ENCODE measurements around the gene NACC2.

Gene NACC2

DNA sequence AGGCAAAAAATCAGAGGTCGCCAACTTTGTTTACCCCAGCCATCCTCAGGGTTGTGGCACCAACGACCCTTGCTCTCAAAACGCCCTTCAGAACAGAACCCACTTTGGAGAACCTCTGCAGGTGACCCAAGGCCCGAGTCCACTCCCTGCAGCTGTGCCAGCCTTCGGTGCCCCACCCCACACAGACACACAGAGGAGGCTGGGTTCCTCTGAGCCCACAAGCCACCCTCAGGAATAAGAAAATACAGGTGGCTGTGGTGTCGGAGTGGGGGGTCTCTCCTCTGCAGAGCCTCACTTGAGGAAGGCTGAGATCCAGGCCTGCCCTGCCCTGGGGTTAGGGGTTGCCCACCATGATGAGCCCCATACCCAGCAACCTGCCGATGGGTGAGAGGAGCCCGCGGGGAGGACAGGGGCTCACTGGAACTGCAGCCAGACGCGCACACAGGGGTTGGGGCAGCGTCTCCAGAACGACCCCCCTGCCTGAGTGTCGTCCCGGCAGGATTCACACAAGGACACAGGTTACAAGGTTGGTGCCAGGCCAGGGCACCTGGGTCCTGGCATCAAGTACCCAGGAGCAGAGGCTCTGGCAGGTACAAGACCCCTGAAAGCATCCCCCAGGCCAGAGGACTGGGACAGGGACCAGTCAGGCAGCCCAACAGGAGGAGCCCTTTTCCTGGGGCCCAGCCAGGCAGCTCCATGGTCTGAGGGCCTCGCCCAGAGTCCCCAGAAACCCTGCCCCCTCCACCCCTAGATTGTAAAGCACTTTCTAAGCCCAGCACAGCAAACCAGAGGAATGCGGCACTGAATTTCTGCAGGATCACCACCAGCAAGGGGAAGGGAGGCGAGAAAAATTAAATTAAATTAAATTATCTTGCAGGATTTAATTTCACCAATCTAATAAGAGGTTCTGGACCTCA is 40.0 kb downstream of the NACC2 start:
- FAIRE-seq: no peak

GRCh38 chr9:136054146-136054545 is 40.9 kb downstream of the NACC2 start:
- FAIRE-seq: no peak

DNA sequence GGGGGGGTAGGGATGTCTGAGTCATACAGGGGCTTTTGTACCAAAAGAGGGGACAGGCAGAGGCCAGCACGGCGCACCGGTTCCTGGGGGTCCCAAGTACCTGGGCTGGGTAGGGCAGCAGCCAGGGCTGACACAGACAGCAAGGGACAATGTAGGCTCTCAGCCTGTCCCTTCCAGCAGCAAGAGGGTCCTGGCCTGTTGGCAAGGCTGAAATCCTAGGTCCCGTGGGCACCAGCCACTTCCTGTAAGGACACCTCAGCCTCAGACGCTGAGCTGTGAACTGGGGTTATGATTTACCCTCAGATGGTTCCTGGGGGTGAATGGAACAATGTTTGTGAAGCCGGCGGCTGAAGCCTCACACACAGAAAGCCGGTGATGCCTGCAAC is 41.3 kb downstream of the NACC2 start:
- FAIRE-seq: no peak

GRCh38 chr9:136052991-136053756 is 41.9 kb downstream of the NACC2 start:
- no peak for FAIRE-seq

GRCh38 chr9:136052472-136052880 is 42.6 kb downstream of the NACC2 start:
- FAIRE-seq: no peak

DNA sequence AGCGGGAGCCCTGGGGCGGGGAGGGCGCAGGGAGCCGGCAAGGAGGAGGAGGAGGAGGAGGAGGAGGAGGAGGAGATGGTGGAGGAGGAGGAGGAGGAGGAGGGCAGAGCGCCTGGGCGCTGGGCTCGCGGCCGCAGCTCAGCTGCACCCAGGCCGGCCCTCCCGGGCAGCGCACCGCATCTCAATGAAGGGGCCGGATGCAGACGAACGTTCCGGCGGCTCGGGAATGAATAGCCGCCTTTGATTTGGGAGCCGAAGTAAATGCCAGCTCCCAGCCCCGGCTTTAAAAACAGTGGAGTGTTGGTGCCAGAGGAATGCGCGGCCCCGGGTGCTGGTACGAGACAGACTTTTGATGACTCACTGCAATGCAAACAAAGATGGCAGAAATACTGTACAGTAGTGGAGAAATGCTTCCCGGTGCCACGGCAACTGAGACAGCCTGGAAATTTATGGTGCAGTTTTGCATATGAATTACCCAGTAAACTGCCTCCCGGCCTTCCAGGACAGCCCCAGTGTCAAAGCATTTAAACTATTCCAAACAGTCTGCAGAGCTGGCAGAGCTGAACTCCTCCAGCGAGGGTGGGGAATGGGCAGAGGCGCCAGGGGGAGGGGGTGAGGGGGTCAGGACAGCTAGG is 43.1 kb downstream of the NACC2 start:
- FAIRE-seq: no peak

- no peak for FAIRE-seq
These were observed 43.6 kb downstream of the NACC2 start for GRCh38 chr9:136051453-136051836.

DNA sequence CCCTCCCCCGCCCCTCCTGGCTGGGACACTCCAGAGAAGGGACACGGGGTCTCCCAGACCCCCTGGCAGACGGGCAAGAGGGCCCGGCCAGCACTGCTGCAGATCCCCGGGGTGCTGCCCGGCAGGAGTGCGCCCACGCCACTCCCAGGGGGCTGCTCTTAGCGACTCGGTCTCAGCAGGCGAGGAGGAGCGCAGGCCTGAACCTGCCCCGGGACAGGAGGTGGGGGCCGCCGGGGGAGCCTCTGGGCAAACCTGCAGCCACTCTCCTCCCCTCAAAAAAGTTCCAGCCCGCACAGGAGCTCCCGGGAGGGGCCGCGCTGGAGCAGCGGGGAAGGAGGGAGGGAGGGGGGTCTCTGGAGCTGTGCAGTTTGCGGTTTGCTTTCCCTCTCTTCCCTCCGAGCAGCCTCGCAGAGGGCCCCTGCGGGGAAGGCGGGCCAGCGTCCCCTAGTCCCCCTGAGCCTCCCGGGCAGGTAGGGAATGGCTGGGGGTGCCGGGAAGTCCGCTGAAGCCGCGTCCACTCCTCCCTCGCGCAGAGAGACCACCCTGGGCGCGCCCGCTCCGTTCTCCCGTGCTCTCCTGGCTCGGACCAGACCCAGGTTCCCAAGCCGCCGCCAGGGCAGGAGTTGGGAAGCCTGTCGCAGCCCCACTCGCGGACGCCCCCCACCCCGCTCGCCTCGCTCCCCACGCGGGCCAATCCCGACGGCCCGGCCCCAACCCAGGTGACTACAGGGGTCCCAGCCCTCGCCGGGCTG is 44.2 kb downstream of the NACC2 start:
- no peak for FAIRE-seq

GRCh38 chr9:136050266-136050700 is 44.8 kb downstream of the NACC2 start:
- FAIRE-seq: no peak

DNA sequence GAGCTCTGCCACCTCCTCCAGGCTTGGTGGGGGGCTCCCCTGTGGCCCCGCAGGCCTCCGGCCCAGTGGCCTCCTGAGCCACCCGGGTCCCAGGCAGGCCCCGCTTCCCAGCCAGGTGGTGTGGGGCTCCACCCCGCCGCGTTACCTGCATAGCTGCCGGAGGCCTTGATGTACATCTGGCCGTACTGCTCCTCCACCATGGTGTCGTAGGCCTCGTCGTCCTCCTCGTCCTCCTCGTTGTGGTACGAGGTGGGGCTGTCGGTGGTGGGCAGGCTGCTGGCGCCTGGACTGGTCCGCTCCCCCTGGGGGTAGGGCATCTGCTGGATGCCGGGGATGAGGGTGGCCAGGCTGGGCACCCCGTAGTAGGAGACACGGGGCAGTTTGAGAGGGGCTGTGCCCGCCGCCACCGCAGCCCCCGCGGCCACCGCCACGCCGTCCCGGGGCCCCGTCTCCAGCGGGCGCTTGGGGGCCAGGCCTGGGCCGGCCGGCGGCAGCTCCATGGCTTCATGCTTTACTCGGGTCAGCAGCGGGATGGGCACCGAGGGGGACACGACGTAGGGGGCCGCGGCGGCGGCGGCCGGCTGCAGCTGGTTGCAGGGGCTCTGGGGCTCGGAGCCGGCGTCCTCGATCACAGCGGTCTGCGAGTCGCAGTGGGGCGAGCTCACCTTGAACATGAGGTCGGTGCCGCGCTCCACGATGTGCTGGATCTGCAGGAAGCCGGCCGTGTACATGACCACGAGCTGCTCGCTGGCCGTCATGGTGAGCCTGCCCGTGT is 45.4 kb downstream of the NACC2 start:
- no peak for FAIRE-seq

GRCh38 chr9:136048560-136049411 is 46.3 kb downstream of the NACC2 start:
- no peak for FAIRE-seq

DNA sequence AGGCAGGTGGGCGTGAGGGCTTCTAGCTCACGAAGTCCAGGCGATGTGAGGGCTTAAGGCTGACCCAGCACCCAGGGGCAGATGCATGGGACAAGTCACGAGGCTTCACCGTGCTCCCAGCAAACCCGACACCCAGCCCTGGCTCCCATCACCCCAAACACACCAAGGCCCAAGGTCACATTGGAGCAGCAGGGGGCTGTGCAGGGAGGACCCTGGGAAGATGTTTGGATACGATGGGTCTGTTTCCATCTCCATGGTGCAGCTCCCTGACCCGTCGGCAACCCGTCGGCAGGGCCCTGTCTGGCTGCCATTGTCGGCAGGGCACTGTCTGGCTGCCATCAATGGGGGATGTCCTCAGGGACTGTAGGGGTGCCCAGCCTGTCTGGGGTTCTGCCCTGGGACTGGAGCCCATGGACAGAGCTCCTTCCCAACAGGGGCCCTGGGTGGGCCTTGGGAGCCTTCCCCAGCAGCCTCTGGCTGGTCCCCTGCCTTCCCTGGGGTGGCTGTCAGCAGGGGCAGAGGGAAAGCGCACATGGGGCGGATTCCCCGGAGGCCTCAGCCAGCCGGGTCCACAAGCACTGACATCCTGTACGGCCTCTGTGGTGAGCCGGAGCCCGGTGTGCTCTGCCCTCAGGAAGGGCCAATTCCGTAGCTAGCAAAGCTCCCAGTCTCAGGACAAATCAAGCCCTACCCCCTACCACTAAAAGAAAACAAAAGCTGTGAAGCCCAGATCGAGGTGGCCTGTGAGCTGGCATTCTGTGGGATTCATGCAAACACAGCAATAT is 47.1 kb downstream of the NACC2 start:
- no peak for FAIRE-seq

DNA sequence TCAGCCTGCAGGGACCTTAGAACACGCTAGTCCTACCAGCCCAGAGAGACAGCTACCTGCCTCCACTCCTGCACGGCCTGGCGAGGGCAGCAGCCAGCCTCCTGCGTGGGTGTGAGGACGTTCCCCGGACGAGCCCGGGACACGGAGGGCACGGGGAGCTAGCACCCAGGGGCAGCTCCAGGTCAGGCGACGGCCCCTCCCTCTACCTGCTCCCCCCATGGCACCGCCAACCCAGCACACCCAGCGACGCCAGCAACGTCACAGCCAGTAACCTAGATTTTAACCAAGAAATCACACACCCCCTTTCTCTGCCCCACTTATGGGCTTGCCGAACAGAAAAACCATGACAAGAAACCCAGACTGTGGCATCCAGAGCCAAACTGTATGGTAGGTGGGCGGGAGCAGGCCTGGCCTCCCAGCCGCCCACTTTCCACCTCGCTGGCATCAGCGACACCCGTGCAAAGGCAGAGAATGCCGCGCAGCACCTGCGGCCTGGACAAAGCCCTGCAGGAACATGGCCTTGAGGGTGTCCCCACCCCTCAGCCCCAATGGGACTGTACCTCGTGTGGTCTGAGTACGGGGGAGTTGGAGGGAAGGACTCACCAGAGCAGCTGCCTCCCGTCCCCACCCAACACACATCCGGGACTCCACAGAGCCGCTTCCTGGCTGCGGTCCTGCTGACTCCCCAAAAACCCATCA is 47.9 kb downstream of the NACC2 start:
- FAIRE-seq: no peak

GRCh38 chr9:136046554-136046920 is 48.6 kb downstream of the NACC2 start:
- no peak for FAIRE-seq

- no peak for FAIRE-seq
These were observed 49.2 kb downstream of the NACC2 start for GRCh38 chr9:136045595-136046553.

- no peak for FAIRE-seq
These were observed 50.0 kb downstream of the NACC2 start for GRCh38 chr9:136044971-136045594.

- FAIRE-seq: no peak
These were observed 50.7 kb downstream of the NACC2 start for GRCh38 chr9:136044207-136044970.
